GM12878 (cell line): Measurements from ENCODE around the gene NPAS3. TPM values are rescaled to one million over a fixed set of nuclear protein-coding genes. Genes with fewer than 3 reads are reported as not detected.

ENCODE experiments used
- ATAC-seq: fragments of 200-7000 bp; cut with Tn5 transposase; 3 replicates; pipeline ENCODE4 v1.9.1; 2020; ENCODE audit warnings: mild to moderate bottlenecking, moderate library complexity
- BruUV-seq: library from RNA; stranded (reverse); fragments of 400-500 nt; replicated peaks from 2 replicates; lab custom pipeline; 2021; lab: Mats Ljungman, UMichigan
- CTCF ChIA-PET: fragments of 300-600 bp; sonication (Branson Sonifier 250); formaldehyde crosslinking; extraction: SDS; loops from one replicate; lab custom pipeline; 2021; ENCODE audit warnings: inconsistent platforms; lab: Yijun Ruan, JAX
- POLR2A ChIA-PET: fragments of 350-600 bp; formaldehyde crosslinking; extraction: SDS; loops from one replicate; lab custom pipeline; 2021; ENCODE audit warnings: inconsistent platforms; lab: Charles Lee
- RAD21 ChIA-PET: fragments of 300-600 bp; sonication (Branson Sonifier 250); formaldehyde crosslinking; loops from one replicate; lab custom pipeline; 2023; ENCODE audit warnings: antibody characterized with exemption; ENCODE audit not compliant: unreplicated experiment; lab: Charles Lee
- SMC1A ChIA-PET: fragments of 300-600 bp; sonication (Branson Sonifier 250); formaldehyde crosslinking; loops from one replicate; lab custom pipeline; 2023; ENCODE audit not compliant: unreplicated experiment, uncharacterized antibody; lab: Charles Lee
- DNase-seq: peaks from one replicate; pipeline ENCODE4 v3.0.0-alpha.2; 2011; ENCODE audit warnings: low read depth, low spot score
- FAIRE-seq: peaks from 3 replicates; lab custom pipeline; 2011; peaks lifted over from hg19 to GRCh38; lab: Jason Lieb, UNC
- H2AFZ ChIP-seq: 2 replicates; pipeline ENCODE4 v1.6.0; 2011; ENCODE audit warnings: low read depth, low read length, control low read depth; ENCODE audit not compliant: control insufficient read depth
- H3K27ac ChIP-seq: 2 replicates; pipeline ENCODE4 v1.5.1; 2011; ENCODE audit warnings: control low read depth; ENCODE audit not compliant: control insufficient read depth, insufficient read depth
- H3K27me3 ChIP-seq, 2 experiments: replicated peaks in 1 of 2; 2 replicates each; pipeline versions ENCODE4 v1.6.0 to v1.6.1; 2011; ENCODE audit warnings: low read length in 1 of 2; ENCODE audit not compliant: control insufficient read depth in 2 of 2, insufficient read depth in 2 of 2
- H3K36me3 ChIP-seq, 2 experiments: 2 replicates each; pipeline ENCODE4 v1.5.1; 2011; ENCODE audit warnings: low read length in 1 of 2; ENCODE audit not compliant: control insufficient read depth in 2 of 2, insufficient read depth in 2 of 2
- H3K4me1 ChIP-seq: 2 replicates; pipeline ENCODE4 v1.6.1; 2011; ENCODE audit warnings: mild to moderate bottlenecking, low read length, moderate library complexity, mixed read lengths; ENCODE audit not compliant: control insufficient read depth, insufficient read depth
- H3K4me2 ChIP-seq: 2 replicates; pipeline ENCODE4 v1.6.0; 2011; ENCODE audit warnings: control low read depth; ENCODE audit not compliant: control insufficient read depth, insufficient read depth
- H3K4me3 ChIP-seq: fragments of 200-600 bp; sonication (generic); 2 replicates; pipeline ENCODE4 v1.5.1; 2016
- H3K79me2 ChIP-seq: 2 replicates; pipeline ENCODE4 v1.6.0; 2011; ENCODE audit warnings: low read length; ENCODE audit not compliant: control insufficient read depth, insufficient read depth
- H3K9ac ChIP-seq: 2 replicates; pipeline ENCODE4 v1.8.0; 2011; ENCODE audit warnings: low read length, control low read depth, mixed read lengths; ENCODE audit not compliant: control insufficient read depth, insufficient read depth
- H3K9me3 ChIP-seq: replicated peaks from 3 replicates; pipeline ENCODE4 v1.5.1; 2011; ENCODE audit warnings: mild to moderate bottlenecking, low read length; ENCODE audit not compliant: control insufficient read depth, insufficient read depth
- H4K20me1 ChIP-seq: 2 replicates; pipeline ENCODE4 v1.6.0; 2011; ENCODE audit not compliant: control insufficient read depth, insufficient read depth
- BHLHE40 ChIP-seq, 2 experiments: fragments of 450-650 bp in 1 of 2; IDR thresholded peaks; 2 replicates each; pipeline ENCODE4 v1.6.1; 2011 to 2017; ENCODE audit warnings: low read depth in 2 of 2, borderline replicate concordance in 1 of 2, improper control_type of control experiment in 1 of 2, low read length in 1 of 2, mild to moderate bottlenecking in 1 of 2
- CBX5 ChIP-seq: sonication (generic); IDR thresholded peaks from 2 replicates; pipeline ENCODE4 v1.6.1; 2016; ENCODE audit warnings: low read depth, moderate library complexity, mild to moderate bottlenecking, inconsistent platforms
- CHD2 ChIP-seq: IDR thresholded peaks from 2 replicates; pipeline ENCODE4 v1.6.1; 2011; ENCODE audit warnings: low read depth, low read length, improper control_type of control experiment, borderline replicate concordance
- CHD4 ChIP-seq: fragments of 200-600 bp; sonication (generic); IDR thresholded peaks from 2 replicates; pipeline ENCODE4 v1.6.1; 2016; ENCODE audit warnings: mild to moderate bottlenecking
- FOXM1 ChIP-seq: IDR thresholded peaks from 2 replicates; pipeline ENCODE4 v1.6.1; 2012; ENCODE audit warnings: low read depth, mild to moderate bottlenecking, inconsistent platforms, low read length, moderate library complexity
- HDAC2 ChIP-seq: fragments of 200-600 bp; sonication (generic); IDR thresholded peaks from 2 replicates; pipeline ENCODE4 v1.6.1; 2017
- IKZF2 ChIP-seq, 2 experiments: fragments of 450-650 bp; IDR thresholded peaks; 2 replicates each; pipeline ENCODE4 v1.6.1; 2017; ENCODE audit warnings: mild to moderate bottlenecking in 2 of 2, moderate library complexity in 2 of 2
- MTA3 ChIP-seq: IDR thresholded peaks from 2 replicates; pipeline ENCODE4 v1.6.1; 2012; ENCODE audit warnings: low read length, inconsistent platforms, borderline replicate concordance
- MXI1 ChIP-seq: fragments of 150-350 bp; IDR thresholded peaks from 2 replicates; pipeline ENCODE4 v1.6.1; 2011; ENCODE audit warnings: low read depth, mild to moderate bottlenecking, inconsistent platforms, low read length, improper control_type of control experiment
- NR2F1 ChIP-seq: fragments of 450-650 bp; conservative IDR thresholded peaks from 2 replicates; pipeline ENCODE4 v1.6.1; 2017; ENCODE audit warnings: mild to moderate bottlenecking
- POLR2A ChIP-seq: IDR thresholded peaks from 2 replicates; pipeline ENCODE4 v1.6.1; 2011; ENCODE audit warnings: low read depth, mild to moderate bottlenecking, low read length
- RUNX3 ChIP-seq: IDR thresholded peaks from 2 replicates; pipeline ENCODE4 v1.6.1; 2012; ENCODE audit warnings: low read length, inconsistent platforms
- SMARCA5 ChIP-seq: fragments of 450-650 bp; IDR thresholded peaks from 2 replicates; pipeline ENCODE4 v1.6.1; 2017; ENCODE audit warnings: mild to moderate bottlenecking
- SREBF1 ChIP-seq: IDR thresholded peaks from 2 replicates; pipeline ENCODE4 v1.6.1; 2012; ENCODE audit warnings: mild to moderate bottlenecking, low read length
- SREBF2 ChIP-seq: IDR thresholded peaks from 2 replicates; pipeline ENCODE4 v1.6.1; 2012; ENCODE audit warnings: mild to moderate bottlenecking, low read length
- TBL1XR1 ChIP-seq: IDR thresholded peaks from 2 replicates; pipeline ENCODE4 v1.6.1; 2012; ENCODE audit warnings: low read depth, low read length, improper control_type of control experiment
- TCF12 ChIP-seq: IDR thresholded peaks from 2 replicates; pipeline ENCODE4 v1.6.1; 2011; ENCODE audit warnings: low read depth, mild to moderate bottlenecking, low read length
- TCF3 ChIP-seq: IDR thresholded peaks from 2 replicates; pipeline ENCODE4 v1.6.1; 2012; ENCODE audit warnings: low read depth, mild to moderate bottlenecking, low read length, borderline replicate concordance; ENCODE audit not compliant: insufficient read depth
- WGBS: methylation state at CpG from one replicate; pipeline ENCODE4 v1.1.6; 2016; ENCODE audit warnings: low lambda C conversion rate; ENCODE audit not compliant: insufficient replicate concordance, insufficient coverage; ENCODE audit errors: missing lambda C conversion rate; 5-methylcytosine and 5-hydroxymethylcytosine counted together
- in situ Hi-C: fragments of 300-500 bp; cut with MboI; formaldehyde crosslinking; loops from 9 replicates; pipeline ENCODE4 v1.14.3; 2018; ENCODE audit warnings: mixed read lengths
- intact Hi-C: fragments of 100-400 bp; cut with micrococcal nuclease; formaldehyde crosslinking; loops from one replicate; pipeline ENCODE4 v1.14.2; 2022; ENCODE audit not compliant: unreplicated experiment
- polyA plus RNA-seq, 11 experiments: library from polyadenylated mRNA; depleted of rRNA in 4 of 11; unstranded in 6 of 11; stranded (reverse) in 5 of 11; fragments of >200 nt; fragmentation: Nextera tagmentation in 4 of 11; fragmentation: Illumina TruSeq in 1 of 11; extraction: Ambion mirVana in 4 of 11; extraction: Trizol in 1 of 11; gene quantifications; 1 replicate in 1 of 11; 2 replicates in 10 of 11; pipeline versions ENCODE4 v1.2.1 to v1.2.3, GENCODE V29; 2011 to 2016; ENCODE audit warnings: inconsistent platforms in 2 of 11, missing spikeins in 2 of 11, low read depth in 1 of 11
- total RNA-seq, 4 experiments: library from RNA; depleted of rRNA in 3 of 4; stranded (reverse); fragments of >200 nt in 3 of 4; fragmentation: Illumina TruSeq in 1 of 4; extraction: Trizol in 1 of 4; gene quantifications; 2 replicates each; pipeline versions ENCODE4 v1.2.1 to v1.2.3, GENCODE V29; 2013 to 2021
- TF ChIP-seq, protein P1 (sequence below): IDR thresholded peaks from 2 replicates; pipeline ENCODE4 v1.6.1; 2012; ENCODE audit warnings: low read depth, low read length, improper control_type of control experiment
- TF ChIP-seq, protein P2 (sequence below): fragments of 450-650 bp; IDR thresholded peaks from 2 replicates; pipeline ENCODE4 v1.6.1; 2016; ENCODE audit warnings: mild to moderate bottlenecking, moderate library complexity, borderline replicate concordance

Gene NPAS3
- total and polyA plus RNA-seq, 10 of the 15 experiments (the other 5 are each of a cell fraction or from before 2014, with no cell fraction given), result under 0.01 to 2.7 (median 0.03) TPM; not detected in 6

DNA sequence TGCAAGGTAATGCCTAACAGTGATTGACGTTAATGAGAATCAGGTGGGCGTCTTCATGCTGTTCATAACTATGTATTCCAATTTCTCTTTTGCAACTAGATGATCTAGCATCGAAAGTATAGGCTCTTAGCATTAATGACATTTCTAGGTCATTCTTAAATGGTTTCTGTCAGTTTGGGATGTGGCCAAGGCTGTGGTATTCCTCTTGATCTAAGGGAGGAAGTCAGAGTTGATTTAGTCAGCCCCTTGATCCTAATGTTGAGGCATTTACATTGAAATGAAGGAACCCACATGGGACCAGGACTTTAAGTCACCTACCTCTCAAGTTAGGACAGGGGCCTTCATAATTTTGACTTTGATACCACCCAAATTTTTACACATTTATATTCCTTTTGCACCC is 448.1 kb downstream of the NPAS3 start:
- Histone ChIP-seq H3K36me3 (no peaks in the 10 kb centered on the region), H3K79me2 (no peaks in the 10 kb centered on the region), H3K9me3 (no peaks in the 10 kb centered on the region), H3K27me3 (no peaks in the 10 kb centered on the region), H3K27ac (no peak overlapping the region), H3K9ac (no peak overlapping the region), H2AFZ (no peak overlapping the region), H3K4me2 (no peak overlapping the region), H3K4me3 (no peak overlapping the region), H3K4me1 (no peaks in the 10 kb centered on the region), H4K20me1 (no peaks in the 10 kb centered on the region)
- intact Hi-C loops, result no loop called here
- RAD21 ChIA-PET, result no interaction called here
- TF ChIP-seq BHLHE40 (IDR thresholded peaks at IDR 0.05; ENCODE audit: borderline replicate concordance in 1 of 2, low read depth in 2 of 2, low read length in 1 of 2) (no peak), TCF12 (no peak), TCF3 (no peak), MXI1 (no peak), SREBF1 (no peak), TBL1XR1 (no peak), HDAC2 (no peak), SREBF2 (no peak), CHD4 (no peak), FOXM1 (no peak), SMARCA5 (no peak), NR2F1 (no peak), CHD2 (no peak), IKZF2 (IDR thresholded peaks at IDR 0.05) (no peak), MTA3 (no peak), RUNX3 (no peak), CBX5 (no peak), POLR2A (no peak)
- TF ChIP-seq, protein P1, sequence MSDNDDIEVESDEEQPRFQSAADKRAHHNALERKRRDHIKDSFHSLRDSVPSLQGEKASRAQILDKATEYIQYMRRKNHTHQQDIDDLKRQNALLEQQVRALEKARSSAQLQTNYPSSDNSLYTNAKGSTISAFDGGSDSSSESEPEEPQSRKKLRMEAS, result no peak
- TF ChIP-seq, protein P2, sequence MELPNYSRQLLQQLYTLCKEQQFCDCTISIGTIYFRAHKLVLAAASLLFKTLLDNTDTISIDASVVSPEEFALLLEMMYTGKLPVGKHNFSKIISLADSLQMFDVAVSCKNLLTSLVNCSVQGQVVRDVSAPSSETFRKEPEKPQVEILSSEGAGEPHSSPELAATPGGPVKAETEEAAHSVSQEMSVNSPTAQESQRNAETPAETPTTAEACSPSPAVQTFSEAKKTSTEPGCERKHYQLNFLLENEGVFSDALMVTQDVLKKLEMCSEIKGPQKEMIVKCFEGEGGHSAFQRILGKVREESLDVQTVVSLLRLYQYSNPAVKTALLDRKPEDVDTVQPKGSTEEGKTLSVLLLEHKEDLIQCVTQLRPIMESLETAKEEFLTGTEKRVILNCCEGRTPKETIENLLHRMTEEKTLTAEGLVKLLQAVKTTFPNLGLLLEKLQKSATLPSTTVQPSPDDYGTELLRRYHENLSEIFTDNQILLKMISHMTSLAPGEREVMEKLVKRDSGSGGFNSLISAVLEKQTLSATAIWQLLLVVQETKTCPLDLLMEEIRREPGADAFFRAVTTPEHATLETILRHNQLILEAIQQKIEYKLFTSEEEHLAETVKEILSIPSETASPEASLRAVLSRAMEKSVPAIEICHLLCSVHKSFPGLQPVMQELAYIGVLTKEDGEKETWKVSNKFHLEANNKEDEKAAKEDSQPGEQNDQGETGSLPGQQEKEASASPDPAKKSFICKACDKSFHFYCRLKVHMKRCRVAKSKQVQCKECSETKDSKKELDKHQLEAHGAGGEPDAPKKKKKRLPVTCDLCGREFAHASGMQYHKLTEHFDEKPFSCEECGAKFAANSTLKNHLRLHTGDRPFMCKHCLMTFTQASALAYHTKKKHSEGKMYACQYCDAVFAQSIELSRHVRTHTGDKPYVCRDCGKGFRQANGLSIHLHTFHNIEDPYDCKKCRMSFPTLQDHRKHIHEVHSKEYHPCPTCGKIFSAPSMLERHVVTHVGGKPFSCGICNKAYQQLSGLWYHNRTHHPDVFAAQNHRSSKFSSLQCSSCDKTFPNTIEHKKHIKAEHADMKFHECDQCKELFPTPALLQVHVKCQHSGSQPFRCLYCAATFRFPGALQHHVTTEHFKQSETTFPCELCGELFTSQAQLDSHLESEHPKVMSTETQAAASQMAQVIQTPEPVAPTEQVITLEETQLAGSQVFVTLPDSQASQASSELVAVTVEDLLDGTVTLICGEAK, result no peak
- CTCF ChIA-PET, result interaction anchor here (2.0 kb wide), 1 partner anchor 25 kb away, joined by 4 read pairs; no protein-coding TSS in a partner anchor
- POLR2A ChIA-PET, result no interaction called here
- in situ Hi-C loops, result no loop called here
- SMC1A ChIA-PET, result no interaction called here
- 34% methylated on average over 3 of the region's 3 CpGs for WGBS
- no peak for FAIRE-seq
- no TSS peak for BruUV-seq
- DNase-seq, result no peak
- no peak for ATAC-seq
